ENCODE measurements around the gene M1AP.

Gene M1AP

DNA sequence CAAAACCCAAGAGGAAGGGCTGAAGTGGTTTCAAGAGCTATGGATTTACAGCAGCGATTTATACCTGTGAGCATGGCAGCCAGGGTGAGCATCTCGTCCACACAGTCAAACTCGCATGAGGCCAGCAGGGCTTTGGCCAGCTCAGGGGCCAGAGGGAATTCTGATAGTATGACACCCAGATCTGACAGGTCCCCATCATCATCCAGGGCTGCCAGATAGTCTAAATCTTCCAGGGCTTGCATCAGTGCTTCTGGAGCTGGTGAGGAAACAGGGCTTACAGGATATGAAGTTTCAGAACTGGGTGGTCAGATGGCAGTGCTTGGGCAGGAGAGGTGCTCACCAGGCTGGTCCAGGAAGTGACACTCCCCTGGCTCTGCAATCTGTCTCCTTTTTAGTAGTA is 125.6 kb downstream of the M1AP start:
- FAIRE-seq = no peak

GRCh38 chr2:74516650-74517049 is 131.5 kb downstream of the M1AP start:
- FAIRE-seq = no peak

GRCh38 chr2:74515981-74516633 is 132.0 kb downstream of the M1AP start:
- no peak for FAIRE-seq

- no peak for FAIRE-seq
Measured at GRCh38 chr2:74515271-74515980, 132.7 kb downstream of the M1AP start.

DNA sequence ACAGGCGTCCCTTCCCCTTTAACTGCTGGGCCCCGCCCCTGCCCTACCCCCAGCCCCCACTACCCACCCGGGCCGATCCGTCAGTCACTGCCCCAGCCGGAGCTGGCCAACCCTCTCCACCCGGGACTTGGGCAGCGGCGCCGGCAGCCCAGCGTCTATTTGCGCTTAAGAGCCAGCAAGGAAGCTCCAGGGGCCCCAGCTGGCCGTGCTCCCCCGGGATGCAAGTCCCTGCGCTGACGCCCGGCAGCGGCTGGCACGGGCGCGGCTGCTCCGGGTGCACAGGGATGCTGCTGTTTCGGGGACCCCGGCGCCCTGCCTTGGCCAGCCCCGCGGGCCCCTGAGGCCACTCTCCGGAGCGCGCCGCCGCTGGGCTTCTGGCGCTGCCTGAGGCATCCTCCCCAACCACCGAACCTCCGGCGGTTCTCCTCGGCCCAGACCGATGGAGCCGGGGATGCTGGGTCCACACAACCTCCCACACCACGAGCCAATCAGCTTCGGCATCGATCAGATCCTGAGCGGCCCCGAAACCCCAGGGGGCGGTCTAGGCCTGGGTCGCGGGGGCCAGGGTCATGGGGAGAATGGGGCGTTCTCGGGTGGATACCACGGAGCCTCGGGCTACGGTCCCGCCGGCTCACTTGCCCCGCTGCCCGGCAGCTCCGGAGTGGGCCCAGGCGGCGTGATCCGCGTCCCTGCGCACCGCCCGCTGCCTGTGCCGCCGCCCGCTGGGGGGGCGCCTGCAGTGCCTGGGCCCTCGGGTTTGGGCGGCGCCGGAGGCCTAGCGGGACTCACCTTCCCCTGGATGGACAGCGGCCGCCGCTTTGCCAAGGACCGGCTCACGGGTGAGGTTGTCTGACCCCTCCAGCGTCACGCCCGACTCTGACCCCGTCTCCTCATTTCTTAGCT is 133.5 kb downstream of the M1AP start, which contains the start of gene TLX2:
Gene TLX2, plus strand, starts transcription at position 83 of the 903 bp plus-strand sequence. Its CDS starts 357 bp downstream, at position 440.
- FAIRE-seq = no peak

GRCh38 chr2:74513605-74514367 is 134.3 kb downstream of the M1AP start:
- no peak for FAIRE-seq

DNA sequence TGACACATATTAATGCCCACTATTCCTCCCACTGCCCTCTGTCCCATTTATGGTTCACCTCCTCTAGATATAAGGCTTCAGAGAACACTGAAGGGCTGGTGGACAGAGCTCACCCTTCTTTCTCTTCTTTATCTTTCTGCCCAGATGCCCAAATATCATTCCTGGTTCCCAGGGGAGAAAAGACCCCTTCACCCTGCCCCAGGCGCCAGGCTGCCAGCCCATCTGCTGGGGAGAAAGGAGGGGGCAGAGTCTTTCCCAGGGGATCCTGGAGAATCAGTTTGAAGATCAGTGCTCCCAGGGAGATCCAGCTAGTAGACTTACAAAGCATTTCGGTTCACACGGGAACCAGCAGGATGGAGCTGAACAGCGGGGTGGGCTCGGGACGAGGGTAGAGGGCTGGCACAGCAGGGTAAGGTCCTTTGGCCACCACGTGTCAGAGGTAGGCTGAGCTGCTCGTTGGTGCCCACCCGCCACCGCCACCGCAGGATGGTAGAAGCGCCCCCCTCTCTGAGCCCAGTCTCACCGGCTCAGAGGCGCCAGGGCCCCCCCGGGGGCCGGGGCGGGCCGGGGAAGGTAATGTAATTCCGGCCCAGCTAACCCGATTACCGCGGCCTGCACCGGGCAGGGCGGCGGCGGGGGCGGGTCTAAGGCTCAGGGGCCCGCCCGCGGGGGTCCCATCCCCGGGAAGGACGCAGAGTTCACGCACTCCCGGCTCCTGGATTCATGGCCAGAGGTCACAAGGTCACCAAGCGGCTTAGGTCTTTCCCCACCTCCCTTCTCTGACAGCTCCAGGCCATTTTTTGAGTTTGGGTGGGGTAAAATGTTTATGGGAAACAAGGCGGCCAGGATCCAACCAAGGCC is 135.2 kb downstream of the M1AP start:
- no peak for FAIRE-seq

GRCh38 chr2:74511104-74511989 is 136.8 kb downstream of the M1AP start:
- FAIRE-seq = no peak

DNA sequence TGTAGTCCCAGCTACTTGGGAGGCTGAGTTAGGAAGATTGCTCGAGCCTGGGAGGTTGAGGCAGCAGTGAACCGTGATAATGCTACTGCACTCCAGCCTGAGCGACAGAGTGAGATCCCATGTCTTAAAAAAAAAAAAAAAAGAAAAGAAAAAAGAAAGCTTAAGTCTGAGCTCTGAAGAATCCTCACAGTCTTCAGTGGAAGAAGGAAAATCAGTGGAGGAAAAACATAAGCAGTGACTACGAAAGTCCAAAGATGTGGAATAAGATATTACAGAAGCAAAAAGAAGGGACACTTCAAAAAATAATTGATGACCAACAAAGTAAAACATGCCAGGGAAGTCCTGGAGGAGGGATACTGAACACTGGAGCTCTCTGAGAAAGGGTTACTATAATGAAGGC is 137.9 kb downstream of the M1AP start:
- no peak for FAIRE-seq

DNA sequence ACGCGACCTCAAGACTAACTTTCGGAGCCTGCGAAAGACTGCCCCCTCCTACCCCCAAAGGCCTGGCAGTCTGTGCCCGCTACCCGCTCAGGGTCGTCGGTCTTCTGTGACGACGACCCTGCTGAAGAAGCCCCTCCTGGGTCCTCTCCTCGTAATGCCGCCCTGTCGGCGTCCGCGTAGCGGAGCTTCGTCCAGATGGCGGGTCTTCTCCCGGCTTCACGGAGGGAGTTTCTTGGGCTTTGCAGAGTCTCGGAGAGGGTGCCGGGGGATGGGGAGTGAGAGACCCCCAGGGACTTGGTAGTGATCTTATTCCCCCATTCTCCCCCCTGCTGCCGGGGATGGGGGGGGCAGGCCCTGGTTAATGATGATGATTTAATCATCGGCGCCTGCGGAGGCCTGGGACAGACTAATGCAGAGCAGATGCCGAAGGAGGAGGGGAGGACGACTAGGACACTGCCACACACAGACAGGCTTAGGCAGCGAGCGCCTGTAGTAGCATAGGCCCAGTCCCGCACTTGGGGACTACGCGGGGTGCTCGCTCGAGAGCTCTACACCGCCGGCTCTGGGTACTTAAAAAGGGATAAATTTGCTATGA is 140.1 kb downstream of the M1AP start:
- no peak for FAIRE-seq
